ENCODE data around the gene RIF1. TPM values are rescaled to one million over a fixed set of nuclear protein-coding genes. Genes with fewer than 3 reads are reported as not detected.
A peak's percentile ranks its signal among the peaks of the same experiment; 100 is the strongest.

The RIF1 gene
- total and polyA plus RNA-seq, 10 donors, result 3.4 to 47.5 (median 40.2) TPM

- no peak overlapping the region for H3K4me3 ChIP-seq
- no peaks in the 10 kb centered on the region for H3K27me3 ChIP-seq (replicated peaks in 1 of 7)
- intact Hi-C loops (cut with DNase I; ENCODE audit: low total_unique reads), result no loop called here
- 74 to 91% (median 79%) methylated on average over 3 of the region's 3 CpGs for WGBS, 5 donors
- H3K9me3 ChIP-seq, result peaks cover 0 to 4% (median 0%) of the 10 kb centered on the region in 8 donors
- TF ChIP-seq CTCF (IDR thresholded peaks at IDR 0.05 in 8 of 11, conservative IDR thresholded peaks at IDR 0.05 in 3 of 11), result no peak
- no peak for TF ChIP-seq POLR2AphosphoS5 (IDR thresholded peaks at IDR 0.05)
- TF ChIP-seq POLR2A (IDR thresholded peaks at IDR 0.05), result no peak
- peaks cover 9 to 99% (median 56%) of the 10 kb centered on the region in 6 donors for H3K36me3 ChIP-seq
- DNase-seq, result no peak
- peaks cover 0 to 21% (median 11%) of the 10 kb centered on the region in 6 donors for H3K4me1 ChIP-seq
- H3K27ac ChIP-seq, result no peak overlapping the region
Observed at GRCh38 chr2:151472966-151473365, 63.3 kb downstream of the RIF1 start.

- Histone ChIP-seq H3K36me3 (peaks cover 5 to 98% (median 40%) of the 10 kb centered on the region in 6 donors), H3K27me3 (replicated peaks in 1 of 7) (no peaks in the 10 kb centered on the region), H3K9me3 (peaks cover 0 to 4% (median 0%) of the 10 kb centered on the region in 8 donors), H3K4me3 (no peak overlapping the region), H3K27ac (peak overlapping the region in 4 of 8 donors; percentile 7 to 50 (median 16)), H3K4me1 (peaks cover 0 to 21% (median 11%) of the 10 kb centered on the region in 6 donors)
- DNase-seq, result no peak
- no peak for TF ChIP-seq POLR2A (IDR thresholded peaks at IDR 0.05)
- TF ChIP-seq POLR2AphosphoS5 (IDR thresholded peaks at IDR 0.05), result no peak
- no peak for TF ChIP-seq CTCF (IDR thresholded peaks at IDR 0.05 in 8 of 11, conservative IDR thresholded peaks at IDR 0.05 in 3 of 11)
- whole genome bisulfite sequencing, 5 donors, result 19 to 44% (median 36%) methylated on average over 2 of the region's 2 CpGs
- intact Hi-C loops (cut with DNase I; ENCODE audit: low total_unique reads), result no loop called here
Observed at GRCh38 chr2:151475071-151475470, 65.4 kb downstream of the RIF1 start.

- no peak overlapping the region for H3K27ac ChIP-seq
- WGBS, 5 donors, result 84 to 93% (median 90%) methylated on average over 1 of the region's 1 CpG
- no peaks in the 10 kb centered on the region for H3K9me3 ChIP-seq
- no peak for DNase-seq
- TF ChIP-seq CTCF (IDR thresholded peaks at IDR 0.05 in 8 of 11, conservative IDR thresholded peaks at IDR 0.05 in 3 of 11), result no peak
- no peak for TF ChIP-seq POLR2AphosphoS5 (IDR thresholded peaks at IDR 0.05)
- TF ChIP-seq POLR2A (IDR thresholded peaks at IDR 0.05), result no peak
- H3K27me3 ChIP-seq (replicated peaks in 1 of 7), result no peaks in the 10 kb centered on the region
- peaks cover 0 to 98% (median 32%) of the 10 kb centered on the region in 6 donors for H3K36me3 ChIP-seq
- H3K4me1 ChIP-seq, result peaks cover 0 to 21% (median 11%) of the 10 kb centered on the region in 6 donors
- H3K4me3 ChIP-seq, result no peak overlapping the region
- intact Hi-C loops (cut with DNase I; ENCODE audit: low total_unique reads), result no loop called here
Observed at GRCh38 chr2:151476287-151476686, 66.6 kb downstream of the RIF1 start.

- 96 to 99% (median 97%) methylated on average over 4 of the region's 4 CpGs for WGBS, 5 donors
- Histone ChIP-seq H3K4me3 (no peak overlapping the region), H3K9me3 (no peaks in the 10 kb centered on the region), H3K4me1 (peaks cover 0 to 21% (median 11%) of the 10 kb centered on the region in 6 donors), H3K27ac (no peak overlapping the region), H3K36me3 (peaks cover 0 to 97% (median 29%) of the 10 kb centered on the region in 6 donors), H3K27me3 (replicated peaks in 1 of 7) (no peaks in the 10 kb centered on the region)
- TF ChIP-seq CTCF (IDR thresholded peaks at IDR 0.05 in 8 of 11, conservative IDR thresholded peaks at IDR 0.05 in 3 of 11), result no peak
- TF ChIP-seq POLR2AphosphoS5 (IDR thresholded peaks at IDR 0.05), result no peak
- TF ChIP-seq POLR2A (IDR thresholded peaks at IDR 0.05), result no peak
- no peak for DNase-seq
- intact Hi-C loops (cut with DNase I; ENCODE audit: low total_unique reads), result no loop called here
Observed at GRCh38 chr2:151478011-151478410, 68.3 kb downstream of the RIF1 start.
